ENCODE measurements around the gene SMOC2. TPM values are rescaled to one million over a fixed set of nuclear protein-coding genes. Genes with fewer than 3 reads are reported as not detected.

The SMOC2 gene
- total and polyA plus RNA-seq, 4 experiments from 2014 or later = not detected

- intact Hi-C loops (cut with micrococcal nuclease) = no loop called here
- DNase-seq = no peak
- Mint-ChIP-seq H3K27me3 (peaks cover 19 to 52% of the 10 kb centered on the region in 2 donors), H3K4me3 (no peak overlapping the region), H3K27ac (no peak overlapping the region), H3K4me1 (peaks cover 0 to under 1% (median 0%) of the 10 kb centered on the region in 4 donors), H3K36me3 (no peaks in the 10 kb centered on the region), H3K9me3 (peaks cover 0 to 4% (median 0%) of the 10 kb centered on the region in 8 donors)
- H3K36me3 ChIP-seq (ENCODE audit: insufficient read depth, low read length) = no peaks in the 10 kb centered on the region
- H3K4me3 ChIP-seq (ENCODE audit: low read length in 2 of 2) = no peak overlapping the region
- no peaks in the 10 kb centered on the region for H3K4me1 ChIP-seq (ENCODE audit: insufficient read depth, low read length)
- H3K9me3 ChIP-seq (ENCODE audit: control insufficient read depth in 1 of 2, low read length in 2 of 2) = no peaks in the 10 kb centered on the region
- no peaks in the 10 kb centered on the region for H3K27me3 ChIP-seq (ENCODE audit: insufficient read depth, low read length)
- no peak overlapping the region for H3K27ac ChIP-seq (ENCODE audit: low read depth, low read length)
- POLR2A ChIA-PET (ENCODE audit: partially characterized antibody) = no interaction called here
- CTCF ChIA-PET (ENCODE audit: partially characterized antibody) = interaction anchor here (0.7 kb wide), 1 partner anchor 77 kb away, joined by 3 read pairs; no protein-coding TSS in a partner anchor
These were observed 7.4 kb downstream of the SMOC2 start for GRCh38 chr6:168448243-168448855.

DNA sequence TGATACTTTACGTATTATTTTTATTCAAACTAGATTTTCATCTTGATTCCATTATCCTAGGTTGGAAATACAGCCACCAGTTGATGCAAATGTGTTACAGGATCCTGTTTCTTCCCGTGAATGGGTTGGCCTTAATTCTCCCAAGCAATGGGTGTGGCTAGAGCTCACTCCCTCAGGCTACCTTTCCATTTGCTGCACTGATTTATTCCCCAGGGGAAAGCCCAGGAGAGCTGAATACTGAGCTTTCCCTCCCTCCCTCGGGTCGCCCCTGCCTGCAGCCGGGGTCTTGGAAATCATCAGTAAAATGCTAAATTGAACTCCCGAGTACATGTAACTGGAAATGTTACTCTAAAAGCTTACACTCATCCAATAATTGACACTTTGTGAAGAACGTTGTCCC is 9.9 kb downstream of the SMOC2 start:
- H3K9me3 Mint-ChIP-seq = no peaks in the 10 kb centered on the region
- intact Hi-C loops (cut with micrococcal nuclease) = no loop called here
- peaks cover 0 to 3% (median 0%) of the 10 kb centered on the region in 4 donors for H3K4me1 Mint-ChIP-seq
- Histone ChIP-seq H3K4me1 (ENCODE audit: insufficient read depth, low read length) (no peaks in the 10 kb centered on the region), H3K27me3 (ENCODE audit: insufficient read depth, low read length) (no peaks in the 10 kb centered on the region), H3K4me3 (ENCODE audit: low read length in 2 of 2) (no peak overlapping the region), H3K36me3 (ENCODE audit: insufficient read depth, low read length) (no peaks in the 10 kb centered on the region), H3K27ac (ENCODE audit: low read depth, low read length) (no peak overlapping the region), H3K9me3 (ENCODE audit: control insufficient read depth in 1 of 2, low read length in 2 of 2) (no peaks in the 10 kb centered on the region)
- no peak overlapping the region for H3K4me3 Mint-ChIP-seq
- ChIA-PET POLR2A (ENCODE audit: partially characterized antibody) (no interaction called here), CTCF (ENCODE audit: partially characterized antibody) (no interaction called here)
- H3K27me3 Mint-ChIP-seq = peaks cover 16 to 31% of the 10 kb centered on the region in 2 donors
- no peaks in the 10 kb centered on the region for H3K36me3 Mint-ChIP-seq
- no peak for DNase-seq
- H3K27ac Mint-ChIP-seq = no peak overlapping the region

GRCh38 chr6:168451805-168452517 is 11.0 kb downstream of the SMOC2 start:
- no peaks in the 10 kb centered on the region for H3K36me3 Mint-ChIP-seq
- H3K27me3 ChIP-seq (ENCODE audit: insufficient read depth, low read length) = no peaks in the 10 kb centered on the region
- no peaks in the 10 kb centered on the region for H3K4me1 ChIP-seq (ENCODE audit: insufficient read depth, low read length)
- no peak overlapping the region for H3K27ac Mint-ChIP-seq
- H3K4me1 Mint-ChIP-seq = peaks cover 0 to 3% (median 0%) of the 10 kb centered on the region in 4 donors
- ChIA-PET CTCF (ENCODE audit: partially characterized antibody) (no interaction called here), POLR2A (ENCODE audit: partially characterized antibody) (no interaction called here)
- no peak overlapping the region for H3K4me3 Mint-ChIP-seq
- peaks cover 16 to 26% of the 10 kb centered on the region in 2 donors for H3K27me3 Mint-ChIP-seq
- DNase-seq = no peak
- H3K9me3 ChIP-seq (ENCODE audit: control insufficient read depth in 1 of 2, low read length in 2 of 2) = no peaks in the 10 kb centered on the region
- H3K4me3 ChIP-seq (ENCODE audit: low read length in 2 of 2) = no peak overlapping the region
- no peaks in the 10 kb centered on the region for H3K9me3 Mint-ChIP-seq
- no peaks in the 10 kb centered on the region for H3K36me3 ChIP-seq (ENCODE audit: insufficient read depth, low read length)
- H3K27ac ChIP-seq (ENCODE audit: low read depth, low read length) = no peak overlapping the region
- intact Hi-C loops (cut with micrococcal nuclease) = no loop called here

- POLR2A ChIA-PET (ENCODE audit: partially characterized antibody) = no interaction called here
- intact Hi-C loops (cut with micrococcal nuclease) = no loop called here
- H3K9me3 Mint-ChIP-seq = no peaks in the 10 kb centered on the region
- Histone ChIP-seq H3K27me3 (ENCODE audit: insufficient read depth, low read length) (no peaks in the 10 kb centered on the region), H3K4me3 (ENCODE audit: low read length in 2 of 2) (no peak overlapping the region), H3K9me3 (ENCODE audit: control insufficient read depth in 1 of 2, low read length in 2 of 2) (no peaks in the 10 kb centered on the region), H3K36me3 (ENCODE audit: insufficient read depth, low read length) (no peaks in the 10 kb centered on the region), H3K4me1 (ENCODE audit: insufficient read depth, low read length) (no peaks in the 10 kb centered on the region), H3K27ac (ENCODE audit: low read depth, low read length) (no peak overlapping the region)
- no peak overlapping the region for H3K4me3 Mint-ChIP-seq
- no peak for DNase-seq
- no peak overlapping the region for H3K27ac Mint-ChIP-seq
- no peaks in the 10 kb centered on the region for H3K36me3 Mint-ChIP-seq
- H3K27me3 Mint-ChIP-seq = peaks cover 14 to 24% of the 10 kb centered on the region in 2 donors
- CTCF ChIA-PET (ENCODE audit: partially characterized antibody) = no interaction called here
- H3K4me1 Mint-ChIP-seq = peaks cover 0 to 3% (median 0%) of the 10 kb centered on the region in 4 donors
These were observed 11.8 kb downstream of the SMOC2 start for GRCh38 chr6:168452685-168453377.

- intact Hi-C loops (cut with micrococcal nuclease) = no loop called here
- peaks cover 13 to 15% of the 10 kb centered on the region in 2 donors for H3K27me3 Mint-ChIP-seq
- Histone ChIP-seq H3K4me1 (ENCODE audit: insufficient read depth, low read length) (no peaks in the 10 kb centered on the region), H3K27ac (ENCODE audit: low read depth, low read length) (no peak overlapping the region), H3K4me3 (ENCODE audit: low read length in 2 of 2) (no peak overlapping the region), H3K36me3 (ENCODE audit: insufficient read depth, low read length) (no peaks in the 10 kb centered on the region), H3K27me3 (ENCODE audit: insufficient read depth, low read length) (no peaks in the 10 kb centered on the region), H3K9me3 (ENCODE audit: control insufficient read depth in 1 of 2, low read length in 2 of 2) (no peaks in the 10 kb centered on the region)
- ChIA-PET CTCF (ENCODE audit: partially characterized antibody) (no interaction called here), POLR2A (ENCODE audit: partially characterized antibody) (no interaction called here)
- H3K9me3 Mint-ChIP-seq = no peaks in the 10 kb centered on the region
- no peak overlapping the region for H3K27ac Mint-ChIP-seq
- no peaks in the 10 kb centered on the region for H3K36me3 Mint-ChIP-seq
- DNase-seq = no peak
- no peak overlapping the region for H3K4me3 Mint-ChIP-seq
- peaks cover 0 to 3% (median 0%) of the 10 kb centered on the region in 4 donors for H3K4me1 Mint-ChIP-seq
These were observed 15.0 kb downstream of the SMOC2 start for GRCh38 chr6:168455847-168456530.

DNA sequence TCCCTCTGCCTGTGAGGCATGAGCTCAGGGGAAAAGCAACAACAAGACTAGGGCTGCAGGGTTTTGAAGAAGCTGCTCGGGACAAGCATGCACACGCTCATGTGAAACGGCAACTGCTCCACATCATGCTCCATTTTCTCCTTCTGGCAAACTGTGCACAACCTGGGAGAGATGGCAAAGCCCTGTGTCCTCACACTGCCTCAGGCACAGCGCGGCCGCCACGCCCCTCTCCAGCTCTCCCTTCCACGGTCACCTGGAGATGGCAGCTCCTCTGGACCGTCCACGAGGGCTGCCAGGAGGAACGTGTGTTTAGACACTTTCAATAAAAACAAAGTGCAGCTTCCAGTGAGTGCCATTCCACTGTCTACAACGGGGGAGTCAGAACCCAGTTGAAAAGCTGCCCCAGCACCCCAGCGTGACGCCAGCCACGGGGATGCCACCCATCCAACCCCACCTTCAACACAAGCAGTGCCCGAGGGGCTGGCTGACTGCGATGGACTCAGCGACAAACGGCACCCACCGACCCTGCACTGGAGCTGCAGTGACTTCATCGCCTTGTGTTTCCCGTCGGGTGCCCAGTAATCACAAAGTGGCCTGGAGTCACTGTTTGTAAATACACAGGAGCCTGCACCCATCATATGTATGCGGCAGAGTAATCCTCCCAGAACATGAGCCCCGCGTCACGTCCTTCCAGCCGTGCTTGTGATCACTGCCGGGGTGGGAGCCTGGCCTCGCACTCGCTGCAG is 16.1 kb downstream of the SMOC2 start:
- H3K4me3 Mint-ChIP-seq = no peak overlapping the region
- intact Hi-C loops (cut with micrococcal nuclease) = no loop called here
- ChIA-PET POLR2A (ENCODE audit: partially characterized antibody) (no interaction called here), CTCF (ENCODE audit: partially characterized antibody) (no interaction called here)
- Histone ChIP-seq H3K27me3 (ENCODE audit: insufficient read depth, low read length) (no peaks in the 10 kb centered on the region), H3K4me3 (ENCODE audit: low read length in 2 of 2) (no peak overlapping the region), H3K27ac (ENCODE audit: low read depth, low read length) (no peak overlapping the region), H3K4me1 (ENCODE audit: insufficient read depth, low read length) (no peaks in the 10 kb centered on the region), H3K9me3 (ENCODE audit: control insufficient read depth in 1 of 2, low read length in 2 of 2) (no peaks in the 10 kb centered on the region), H3K36me3 (ENCODE audit: insufficient read depth, low read length) (no peaks in the 10 kb centered on the region)
- H3K36me3 Mint-ChIP-seq = no peaks in the 10 kb centered on the region
- H3K27me3 Mint-ChIP-seq = peaks cover 10 to 13% of the 10 kb centered on the region in 2 donors
- H3K27ac Mint-ChIP-seq = no peak overlapping the region
- no peaks in the 10 kb centered on the region for H3K9me3 Mint-ChIP-seq
- H3K4me1 Mint-ChIP-seq = peaks cover 0 to 3% (median 0%) of the 10 kb centered on the region in 4 donors
- DNase-seq = no peak

GRCh38 chr6:168457653-168457934 is 16.6 kb downstream of the SMOC2 start:
- no peak for DNase-seq
- ChIA-PET CTCF (ENCODE audit: partially characterized antibody) (no interaction called here), POLR2A (ENCODE audit: partially characterized antibody) (no interaction called here)
- intact Hi-C loops (cut with micrococcal nuclease) = no loop called here
- Histone ChIP-seq H3K9me3 (ENCODE audit: control insufficient read depth in 1 of 2, low read length in 2 of 2) (no peaks in the 10 kb centered on the region), H3K27me3 (ENCODE audit: insufficient read depth, low read length) (no peaks in the 10 kb centered on the region), H3K36me3 (ENCODE audit: insufficient read depth, low read length) (no peaks in the 10 kb centered on the region), H3K4me1 (ENCODE audit: insufficient read depth, low read length) (no peaks in the 10 kb centered on the region), H3K27ac (ENCODE audit: low read depth, low read length) (no peak overlapping the region), H3K4me3 (ENCODE audit: low read length in 2 of 2) (no peak overlapping the region)
- H3K4me1 Mint-ChIP-seq = peaks cover 0 to 3% (median 0%) of the 10 kb centered on the region in 4 donors
- no peak overlapping the region for H3K27ac Mint-ChIP-seq
- H3K9me3 Mint-ChIP-seq = no peaks in the 10 kb centered on the region
- no peaks in the 10 kb centered on the region for H3K36me3 Mint-ChIP-seq
- peaks cover 10 to 13% of the 10 kb centered on the region in 2 donors for H3K27me3 Mint-ChIP-seq
- H3K4me3 Mint-ChIP-seq = no peak overlapping the region
